Measurements from ENCODE around the gene MTA1.

MTA1 gene

GRCh38 chr14:105410642-105411016 is 9.0 kb upstream of the MTA1 start:
- no peak for DNase-seq (ENCODE audit: low spot score)

GRCh38 chr14:105411017-105411941 is 8.3 kb upstream of the MTA1 start:
- DNase-seq (ENCODE audit: low spot score), result peak; percentile 95

- peak; percentile 36 for DNase-seq (ENCODE audit: low spot score)
Measured at GRCh38 chr14:105411985-105412770, 7.4 kb upstream of the MTA1 start.

- DNase-seq (ENCODE audit: low spot score), result no peak
Measured at GRCh38 chr14:105412771-105413543, 6.7 kb upstream of the MTA1 start.

GRCh38 chr14:105413544-105413886 is 6.1 kb upstream of the MTA1 start:
- DNase-seq (ENCODE audit: low spot score), result no peak

GRCh38 chr14:105414456-105415371 is 4.9 kb upstream of the MTA1 start:
- peak; percentile 92 for DNase-seq (ENCODE audit: low spot score)

GRCh38 chr14:105415481-105416428 is 3.9 kb upstream of the MTA1 start:
- no peak for DNase-seq (ENCODE audit: low spot score)

- DNase-seq (ENCODE audit: low spot score), result no peak
Measured at GRCh38 chr14:105416671-105417070, 3.0 kb upstream of the MTA1 start.

- no peak for DNase-seq (ENCODE audit: low spot score)
Measured at GRCh38 chr14:105417690-105418121, 1.9 kb upstream of the MTA1 start.

GRCh38 chr14:105418269-105419194 is 1.1 kb upstream of the MTA1 start:
- DNase-seq (ENCODE audit: low spot score), result no peak

GRCh38 chr14:105420101-105420973 is 710 bp downstream of the MTA1 start:
- peak; percentile 51 for DNase-seq (ENCODE audit: low spot score)

- no peak for DNase-seq (ENCODE audit: low spot score)
Measured at GRCh38 chr14:105420974-105421674, 1.5 kb downstream of the MTA1 start.

GRCh38 chr14:105421723-105422615 is 2.3 kb downstream of the MTA1 start:
- no peak for DNase-seq (ENCODE audit: low spot score)

- DNase-seq (ENCODE audit: low spot score), result no peak
Measured at GRCh38 chr14:105422695-105423487, 3.3 kb downstream of the MTA1 start.

- DNase-seq (ENCODE audit: low spot score), result no peak
Measured at GRCh38 chr14:105423488-105424195, 4.0 kb downstream of the MTA1 start.

Measured in AG08396 (cell line).